H1 (cell line): ENCODE measurements around the gene MOB3C. TPM values are rescaled to one million over a fixed set of nuclear protein-coding genes. Genes with fewer than 3 reads are reported as not detected.

Experiments used
- ATF2 ChIP-seq: IDR thresholded peaks from 2 replicates; pipeline ENCODE4 v1.6.1; 2012; ENCODE audit warnings: low read length, inconsistent platforms
- BCL11A ChIP-seq, 2 experiments: IDR thresholded peaks; one replicate each; pipeline ENCODE4 v1.6.1; 2011; ENCODE audit warnings: low read depth in 2 of 2, low read length in 2 of 2, mild to moderate bottlenecking in 2 of 2
- EZH2 ChIP-seq: fragments of 200-600 bp; sonication (generic); IDR thresholded peaks from 2 replicates; pipeline ENCODE4 v1.7.1; 2012; ENCODE audit warnings: low read depth, mild to moderate bottlenecking, moderate library complexity, low read length, inconsistent platforms; ENCODE audit not compliant: severe bottlenecking
- HDAC6 ChIP-seq: IDR thresholded peaks from one replicate; pipeline ENCODE4 v1.7.1; 2012; ENCODE audit warnings: low read depth, mild to moderate bottlenecking, inconsistent platforms, low read length, moderate library complexity
- POU5F1 ChIP-seq: IDR thresholded peaks from 2 replicates; pipeline ENCODE4 v1.6.1; 2011; ENCODE audit warnings: low read depth, mild to moderate bottlenecking, low read length, moderate library complexity
- USF2 ChIP-seq: IDR thresholded peaks from 2 replicates; pipeline ENCODE4 v1.6.1; 2011; ENCODE audit warnings: low read length, improper control_type of control experiment
- YY1 ChIP-seq: IDR thresholded peaks from 2 replicates; pipeline ENCODE4 v1.6.1; 2011; ENCODE audit warnings: low read depth, mild to moderate bottlenecking, low read length
- polyA plus RNA-seq, 7 experiments: library from polyadenylated mRNA; depleted of rRNA in 3 of 7; stranded (reverse) in 5 of 7; unstranded in 2 of 7; fragments of >200 nt in 5 of 7; fragments of 200-250 nt in 2 of 7; gene quantifications; 1 replicate in 5 of 7; 2 replicates in 1 of 7; 4 replicates in 1 of 7; pipeline versions ENCODE4 v1.2.1 to v1.2.3, GENCODE V29; 2011 to 2013; ENCODE audit warnings: missing spikeins in 2 of 7, mixed read lengths in 2 of 7
- total RNA-seq: library from RNA; stranded (reverse); fragmentation: NEBNext Ultra II Directional; extraction: Animal tissue kit (Norgen Biotek cat#: 25700); gene quantifications from 2 replicates; pipeline ENCODE4 v1.2.1, GENCODE V29; 2021

MOB3C gene
- total and polyA plus RNA-seq, 2 of the 8 experiments (the other 6 are each of a cell fraction or from before 2014, with no cell fraction given), result 5.8 to 6.6 TPM

GRCh38 chr1:46575778-46576177 is 40.8 kb downstream of the MOB3C start (continued):
- TF ChIP-seq BCL11A (IDR thresholded peaks at IDR 0.05; ENCODE audit: low read depth in 2 of 2, low read length in 2 of 2) (no peak), USF2 (no peak), EZH2 (no peak), YY1 (no peak), ATF2 (no peak), POU5F1 (no peak), HDAC6 (no peak)
